PC-9 (cell line): Measurements from ENCODE around the gene SESN3.

ENCODE experiments used
- EZH2 ChIP-seq: fragments of 200-600 bp; sonication (generic); IDR thresholded peaks from 2 replicates; pipeline ENCODE4 v1.8.0; 2017; ENCODE audit warnings: antibody characterized with exemption, low read depth
- TF ChIP-seq, protein P1 (sequence below): fragments of 200-600 bp; sonication (generic); conservative IDR thresholded peaks from 2 replicates; pipeline ENCODE4 v1.6.1; 2017; ENCODE audit warnings: mixed run types, antibody characterized with exemption, mild to moderate bottlenecking, moderate library complexity

DNA sequence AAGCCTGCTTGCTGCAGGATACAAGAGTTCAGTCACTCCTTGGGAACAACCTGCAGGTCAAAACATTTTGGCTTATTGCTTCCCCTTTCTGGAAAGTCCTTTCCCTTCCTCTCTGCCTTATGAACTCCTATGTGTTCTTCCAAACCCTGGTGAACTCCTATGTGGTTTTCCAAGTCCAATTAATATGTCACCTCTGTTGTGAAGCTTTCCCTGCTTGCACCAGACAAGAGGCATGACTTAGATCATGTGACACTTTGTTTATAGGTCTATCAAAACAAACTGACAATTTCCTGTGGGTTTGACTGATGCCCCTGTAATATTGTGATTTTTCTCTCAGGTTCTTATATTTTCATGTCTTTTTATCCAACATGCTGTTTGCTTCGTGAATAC is 77.2 kb downstream of the SESN3 start:
- TF ChIP-seq, protein P1, sequence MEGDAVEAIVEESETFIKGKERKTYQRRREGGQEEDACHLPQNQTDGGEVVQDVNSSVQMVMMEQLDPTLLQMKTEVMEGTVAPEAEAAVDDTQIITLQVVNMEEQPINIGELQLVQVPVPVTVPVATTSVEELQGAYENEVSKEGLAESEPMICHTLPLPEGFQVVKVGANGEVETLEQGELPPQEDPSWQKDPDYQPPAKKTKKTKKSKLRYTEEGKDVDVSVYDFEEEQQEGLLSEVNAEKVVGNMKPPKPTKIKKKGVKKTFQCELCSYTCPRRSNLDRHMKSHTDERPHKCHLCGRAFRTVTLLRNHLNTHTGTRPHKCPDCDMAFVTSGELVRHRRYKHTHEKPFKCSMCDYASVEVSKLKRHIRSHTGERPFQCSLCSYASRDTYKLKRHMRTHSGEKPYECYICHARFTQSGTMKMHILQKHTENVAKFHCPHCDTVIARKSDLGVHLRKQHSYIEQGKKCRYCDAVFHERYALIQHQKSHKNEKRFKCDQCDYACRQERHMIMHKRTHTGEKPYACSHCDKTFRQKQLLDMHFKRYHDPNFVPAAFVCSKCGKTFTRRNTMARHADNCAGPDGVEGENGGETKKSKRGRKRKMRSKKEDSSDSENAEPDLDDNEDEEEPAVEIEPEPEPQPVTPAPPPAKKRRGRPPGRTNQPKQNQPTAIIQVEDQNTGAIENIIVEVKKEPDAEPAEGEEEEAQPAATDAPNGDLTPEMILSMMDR: no peak
- TF ChIP-seq EZH2: no peak
